Muscle of back (tissue), 11 donors: Measurements from ENCODE around the gene CNN2. TPM values are rescaled to one million over a fixed set of nuclear protein-coding genes. Genes with fewer than 3 reads are reported as not detected.

ENCODE experiments used
- DNase-seq, 3 donors: peaks; one replicate each; pipeline versions ENCODE4 v3.0.0 to v3.0.0-alpha.2; 2013
- polyA plus RNA-seq, 10 donors: library from polyadenylated mRNA; unstranded; fragments of 120-200 nt; gene quantifications; one replicate each; pipeline ENCODE4 v1.2.1, GENCODE V29; 2013; ENCODE audit not compliant: insufficient read length in 10 of 10

The CNN2 gene
- polyA plus RNA-seq, 10 donors: 40.4 to 84.7 (median 54.1) TPM

GRCh38 chr19:993831-994393, 32.5 kb upstream of the CNN2 start:
- no peak for DNase-seq

DNA sequence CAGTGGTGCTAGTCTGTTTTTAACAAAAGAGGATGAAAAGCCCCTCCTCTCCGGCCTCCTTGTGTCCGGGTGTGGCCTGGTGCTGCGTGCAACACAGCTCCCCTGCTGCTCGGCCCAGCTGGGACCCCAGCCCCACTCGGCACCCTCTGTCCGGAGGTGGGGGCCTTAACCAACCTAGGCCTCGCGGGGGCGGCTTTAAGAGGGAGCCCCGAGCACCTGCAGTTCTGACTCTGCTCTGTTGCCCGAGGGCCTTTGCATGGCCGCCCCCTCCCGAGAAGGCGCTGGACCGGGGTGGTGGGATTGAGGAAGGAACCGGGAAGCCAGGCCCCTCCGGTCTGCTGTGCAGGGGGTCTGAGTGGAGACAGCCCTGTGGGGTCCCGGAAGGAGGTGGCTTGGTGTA, 31.9 kb upstream of the CNN2 start:
- no peak for DNase-seq

DNA sequence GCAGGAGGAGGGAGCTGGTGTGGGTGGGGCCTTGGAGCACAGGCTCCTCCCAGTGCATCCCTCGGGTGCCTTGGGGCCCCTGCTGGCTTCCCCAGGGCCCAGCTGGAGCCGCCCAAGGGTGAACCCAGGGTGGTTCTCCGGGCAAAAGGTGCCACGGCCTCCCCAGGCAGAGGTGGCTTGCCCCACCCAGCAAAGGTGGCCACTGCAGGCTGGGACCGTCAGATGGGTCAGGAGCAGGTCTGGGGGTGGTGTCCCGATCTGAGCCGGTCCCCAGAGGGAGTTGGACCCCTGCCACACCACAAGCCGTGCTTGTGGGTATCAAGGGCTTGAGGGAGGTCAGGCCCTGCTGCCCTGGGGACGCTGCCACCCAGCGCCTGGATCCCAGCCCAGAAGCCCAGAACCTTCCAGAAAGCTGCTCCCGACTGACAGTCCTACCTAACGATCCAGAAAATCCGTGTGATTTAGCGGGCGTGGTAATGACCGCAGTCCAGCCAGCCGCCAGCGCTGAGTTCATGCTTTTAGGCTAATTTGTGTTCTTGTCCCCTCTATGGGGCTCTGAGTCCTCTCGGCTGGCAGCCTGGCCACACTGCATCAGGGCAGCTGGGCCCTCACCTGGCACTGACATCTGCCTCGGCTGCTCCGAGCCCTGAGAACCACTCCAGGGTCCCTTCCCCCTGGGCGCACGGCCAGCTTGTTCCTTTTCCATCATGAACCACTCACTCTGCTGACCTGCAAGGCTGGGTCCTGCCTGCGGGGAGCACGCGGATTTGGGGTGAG, 31.2 kb upstream of the CNN2 start:
- DNase-seq: no peak

GRCh38 chr19:996051-996838, 30.2 kb upstream of the CNN2 start:
- peak in 1 of 3 donors; percentile 45 for DNase-seq

DNA sequence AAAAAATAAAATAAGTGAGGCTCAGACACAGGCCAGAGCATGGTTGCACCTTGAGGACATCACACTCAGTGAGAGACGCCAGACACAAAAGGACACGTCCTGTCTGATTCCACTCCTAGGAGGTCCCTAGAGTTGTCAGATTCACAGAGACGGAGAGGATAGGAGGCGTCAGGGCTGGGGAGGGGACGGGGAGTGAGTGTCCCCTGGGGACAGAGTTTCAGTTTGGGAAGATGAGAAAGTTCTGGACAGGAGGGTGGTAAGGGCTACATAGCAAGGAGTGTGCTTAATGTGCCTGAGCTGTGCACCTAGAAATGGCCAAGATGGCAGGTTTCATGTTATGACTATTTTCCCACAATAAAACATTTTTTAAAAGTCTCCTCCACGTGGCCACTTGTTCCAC, 28.3 kb upstream of the CNN2 start:
- DNase-seq: no peak

DNA sequence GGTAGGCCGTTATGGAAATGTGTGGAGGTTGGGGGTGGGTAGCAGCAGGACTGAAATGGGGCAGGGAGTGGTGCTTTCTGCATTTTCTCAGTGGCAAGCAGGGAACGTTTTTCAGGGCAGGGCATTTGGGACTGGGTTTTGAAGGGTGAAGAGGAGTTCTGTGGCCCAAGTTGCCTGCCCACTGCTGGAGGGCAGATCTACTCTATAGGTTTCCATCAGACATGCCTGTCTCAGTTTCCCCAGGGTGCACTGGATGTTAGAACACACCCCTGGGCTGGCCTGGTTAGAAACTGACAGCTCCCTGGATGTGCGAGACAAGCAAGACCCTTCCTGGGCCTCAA, 27.1 kb upstream of the CNN2 start:
- no peak for DNase-seq

GRCh38 chr19:1000095-1000494, 26.3 kb upstream of the CNN2 start, which contains the start of gene GRIN3B:
TSS of gene GRIN3B (plus strand) at chr19:1000419. CDS start at chr19:1000438, 19 bp downstream.
- DNase-seq: peak in 1 of 3 donors; percentile 56

- no peak for DNase-seq
Measured at GRCh38 chr19:1000591-1001537, 25.5 kb upstream of the CNN2 start.

- peak in 1 of 3 donors; percentile 56 for DNase-seq
Measured at GRCh38 chr19:1001538-1002166, 24.8 kb upstream of the CNN2 start.

DNA sequence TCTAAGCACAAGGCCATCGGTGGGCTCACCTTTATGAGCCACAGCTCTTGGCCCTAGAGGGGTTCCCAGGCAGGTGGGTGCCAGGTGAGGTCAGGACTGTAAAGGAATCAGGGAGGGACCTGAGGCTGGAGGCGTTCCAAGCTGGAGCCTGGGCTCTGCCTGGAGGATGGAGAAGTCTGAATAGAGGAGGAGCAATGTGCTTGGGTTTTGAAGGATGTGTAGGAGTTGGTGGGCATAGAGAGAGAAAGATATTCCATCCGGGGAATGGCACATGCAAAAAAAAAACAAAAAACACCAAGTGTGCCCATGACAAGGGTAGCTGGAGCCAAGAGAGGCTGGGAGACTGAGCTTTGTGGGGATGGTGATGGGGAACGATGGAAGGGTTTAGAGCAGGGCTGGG, 23.8 kb upstream of the CNN2 start:
- DNase-seq: no peak

DNA sequence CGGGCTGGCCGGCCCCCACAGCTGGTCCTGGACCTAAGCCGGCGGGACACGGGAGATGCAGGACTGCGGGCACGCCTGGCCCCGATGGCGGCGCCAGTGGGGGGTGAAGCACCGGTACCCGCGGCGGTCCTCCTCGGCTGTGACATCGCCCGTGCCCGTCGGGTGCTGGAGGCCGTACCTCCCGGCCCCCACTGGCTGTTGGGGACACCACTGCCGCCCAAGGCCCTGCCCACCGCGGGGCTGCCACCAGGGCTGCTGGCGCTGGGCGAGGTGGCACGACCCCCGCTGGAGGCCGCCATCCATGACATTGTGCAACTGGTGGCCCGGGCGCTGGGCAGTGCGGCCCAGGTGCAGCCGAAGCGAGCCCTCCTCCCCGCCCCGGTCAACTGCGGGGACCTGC, 23.1 kb upstream of the CNN2 start:
- DNase-seq: no peak

DNA sequence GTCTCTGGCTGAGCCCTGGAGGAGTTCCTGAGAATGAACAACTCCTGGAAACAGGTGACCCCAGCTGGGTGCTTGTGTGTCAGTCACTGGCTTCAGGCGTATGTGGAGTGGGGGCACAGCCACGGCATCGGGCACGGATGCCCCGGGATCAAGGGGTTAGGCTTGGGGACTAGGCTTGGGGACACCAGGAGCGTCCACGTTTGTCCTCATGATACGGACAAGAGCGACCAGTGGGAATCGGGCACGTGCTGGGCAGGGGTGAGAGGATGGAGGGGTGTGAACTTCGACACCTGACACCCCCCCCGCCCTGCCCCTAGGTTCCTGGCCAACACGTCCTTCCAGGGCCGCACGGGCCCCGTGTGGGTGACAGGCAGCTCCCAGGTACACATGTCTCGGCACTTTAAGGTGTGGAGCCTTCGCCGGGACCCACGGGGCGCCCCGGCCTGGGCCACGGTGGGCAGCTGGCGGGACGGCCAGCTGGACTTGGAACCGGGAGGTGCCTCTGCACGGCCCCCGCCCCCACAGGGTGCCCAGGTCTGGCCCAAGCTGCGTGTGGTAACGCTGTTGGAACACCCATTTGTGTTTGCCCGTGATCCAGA, 22.1 kb upstream of the CNN2 start:
- DNase-seq: no peak

DNA sequence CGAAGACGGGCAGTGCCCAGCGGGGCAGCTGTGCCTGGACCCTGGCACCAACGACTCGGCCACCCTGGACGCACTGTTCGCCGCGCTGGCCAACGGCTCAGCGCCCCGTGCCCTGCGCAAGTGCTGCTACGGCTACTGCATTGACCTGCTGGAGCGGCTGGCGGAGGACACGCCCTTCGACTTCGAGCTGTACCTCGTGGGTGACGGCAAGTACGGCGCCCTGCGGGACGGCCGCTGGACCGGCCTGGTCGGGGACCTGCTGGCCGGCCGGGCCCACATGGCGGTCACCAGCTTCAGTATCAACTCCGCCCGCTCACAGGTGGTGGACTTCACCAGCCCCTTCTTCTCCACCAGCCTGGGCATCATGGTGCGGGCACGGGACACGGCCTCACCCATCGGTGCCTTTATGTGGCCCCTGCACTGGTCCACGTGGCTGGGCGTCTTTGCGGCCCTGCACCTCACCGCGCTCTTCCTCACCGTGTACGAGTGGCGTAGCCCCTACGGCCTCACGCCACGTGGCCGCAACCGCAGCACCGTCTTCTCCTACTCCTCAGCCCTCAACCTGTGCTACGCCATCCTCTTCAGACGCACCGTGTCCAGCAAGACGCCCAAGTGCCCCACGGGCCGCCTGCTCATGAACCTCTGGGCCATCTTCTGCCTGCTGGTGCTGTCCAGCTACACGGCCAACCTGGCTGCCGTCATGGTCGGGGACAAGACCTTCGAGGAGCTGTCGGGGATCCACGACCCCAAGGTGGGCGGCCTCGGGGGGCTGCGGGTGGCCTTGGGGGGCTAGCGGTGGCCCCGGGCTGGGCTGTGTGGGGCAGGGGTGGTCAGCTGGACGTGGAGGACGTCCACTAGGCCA, 21.4 kb upstream of the CNN2 start:
- no peak for DNase-seq

DNA sequence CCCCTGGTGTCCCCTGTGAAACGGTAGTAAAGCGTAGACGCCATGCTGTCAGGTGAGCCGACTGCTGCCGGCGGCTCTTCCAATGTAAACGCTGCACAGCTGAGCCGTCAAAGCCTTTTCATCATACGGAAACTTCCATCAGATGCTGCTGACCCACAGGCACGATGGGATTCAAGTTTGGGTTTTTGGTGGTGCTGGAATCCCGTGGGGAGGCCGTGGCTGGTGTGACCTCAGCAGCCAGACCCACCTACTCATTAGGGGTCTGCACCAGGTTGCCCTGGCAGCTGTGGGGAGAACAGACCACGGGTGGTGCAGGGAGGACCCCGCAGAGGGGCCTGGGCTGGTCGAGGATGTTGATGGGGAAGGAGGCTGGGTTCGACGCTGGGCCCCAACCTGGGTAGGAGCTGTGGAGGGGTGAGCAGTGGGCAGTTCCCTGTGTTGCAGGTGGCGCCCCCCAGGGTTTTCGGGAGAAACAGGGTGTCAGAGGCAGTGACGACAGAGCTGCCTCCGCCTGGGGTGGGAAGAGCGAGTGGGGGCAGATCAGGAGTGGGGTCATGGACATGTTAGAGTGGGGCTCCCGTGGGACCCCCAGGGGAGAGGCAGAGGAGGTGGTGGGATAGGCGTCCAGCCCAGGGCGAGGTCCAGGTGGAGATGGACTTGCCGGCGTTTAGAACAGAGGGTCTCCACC, 19.6 kb upstream of the CNN2 start:
- DNase-seq: no peak

DNA sequence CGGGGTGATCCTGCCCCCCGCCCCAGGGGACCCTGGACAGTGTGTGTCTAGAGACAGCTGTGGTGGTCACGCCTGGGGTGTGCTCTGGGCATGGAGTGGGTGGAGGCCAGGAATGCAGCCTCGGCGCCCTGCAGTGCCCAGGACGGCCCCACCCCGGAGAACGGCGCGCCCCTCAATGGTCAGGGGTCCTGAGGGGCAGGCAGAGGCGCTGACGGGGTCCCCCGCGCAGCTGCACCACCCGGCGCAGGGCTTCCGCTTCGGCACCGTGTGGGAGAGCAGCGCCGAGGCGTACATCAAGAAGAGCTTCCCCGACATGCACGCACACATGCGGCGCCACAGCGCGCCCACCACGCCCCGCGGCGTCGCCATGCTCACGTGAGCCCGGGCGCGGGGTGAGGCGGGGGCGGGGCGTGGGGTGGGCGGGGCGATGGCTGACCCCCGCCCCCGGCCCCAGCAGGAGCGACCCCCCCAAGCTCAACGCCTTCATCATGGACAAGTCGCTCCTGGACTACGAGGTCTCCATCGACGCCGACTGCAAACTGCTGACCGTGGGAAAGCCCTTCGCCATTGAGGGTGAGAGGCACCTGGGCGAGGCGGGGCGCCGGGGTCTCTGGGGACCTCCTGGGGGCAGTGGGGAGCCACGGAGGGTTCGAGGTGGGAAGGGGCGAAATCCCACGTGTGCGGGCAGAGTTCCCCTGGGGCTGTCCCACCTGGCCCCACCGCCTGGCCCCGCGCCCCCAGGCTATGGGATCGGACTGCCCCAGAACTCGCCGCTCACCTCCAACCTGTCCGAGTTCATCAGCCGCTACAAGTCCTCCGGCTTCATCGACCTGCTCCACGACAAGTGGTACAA, 18.8 kb upstream of the CNN2 start:
- no peak for DNase-seq

DNA sequence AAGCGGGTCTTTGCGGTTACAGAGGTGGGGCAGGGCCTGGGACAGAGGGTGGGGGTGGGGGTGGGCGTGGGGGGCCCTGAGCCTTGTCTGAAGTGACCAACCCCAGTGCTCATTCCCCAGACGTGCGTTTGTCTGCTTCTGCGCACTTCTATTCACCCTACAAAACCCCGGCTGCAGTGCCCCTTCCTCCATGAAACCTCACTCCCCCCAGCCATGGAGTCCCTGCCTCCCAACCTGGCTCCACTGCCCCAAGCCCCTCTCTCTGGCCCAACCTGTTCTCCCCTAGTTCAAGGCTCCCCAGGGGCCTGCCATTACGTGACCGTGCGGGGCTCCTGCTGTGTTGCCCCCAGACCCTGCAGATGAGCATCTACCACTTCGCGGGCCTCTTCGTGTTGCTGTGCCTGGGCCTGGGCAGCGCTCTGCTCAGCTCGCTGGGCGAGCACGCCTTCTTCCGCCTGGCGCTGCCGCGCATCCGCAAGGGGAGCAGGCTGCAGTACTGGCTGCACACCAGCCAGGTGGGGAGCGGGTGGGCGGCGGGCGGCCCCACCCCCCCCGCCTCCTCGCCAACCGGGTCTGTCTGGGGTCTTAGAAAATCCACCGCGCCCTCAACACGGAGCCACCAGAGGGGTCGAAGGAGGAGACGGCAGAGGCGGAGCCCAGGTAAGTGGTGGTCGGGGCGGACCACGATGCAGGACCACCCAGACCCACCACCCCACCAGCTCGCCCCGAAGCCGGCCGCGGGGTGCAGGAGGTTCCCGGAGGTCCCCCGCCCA, 18.0 kb upstream of the CNN2 start:
- DNase-seq: no peak
